Measurements from ENCODE around the gene CNTN2.

Gene CNTN2

DNA sequence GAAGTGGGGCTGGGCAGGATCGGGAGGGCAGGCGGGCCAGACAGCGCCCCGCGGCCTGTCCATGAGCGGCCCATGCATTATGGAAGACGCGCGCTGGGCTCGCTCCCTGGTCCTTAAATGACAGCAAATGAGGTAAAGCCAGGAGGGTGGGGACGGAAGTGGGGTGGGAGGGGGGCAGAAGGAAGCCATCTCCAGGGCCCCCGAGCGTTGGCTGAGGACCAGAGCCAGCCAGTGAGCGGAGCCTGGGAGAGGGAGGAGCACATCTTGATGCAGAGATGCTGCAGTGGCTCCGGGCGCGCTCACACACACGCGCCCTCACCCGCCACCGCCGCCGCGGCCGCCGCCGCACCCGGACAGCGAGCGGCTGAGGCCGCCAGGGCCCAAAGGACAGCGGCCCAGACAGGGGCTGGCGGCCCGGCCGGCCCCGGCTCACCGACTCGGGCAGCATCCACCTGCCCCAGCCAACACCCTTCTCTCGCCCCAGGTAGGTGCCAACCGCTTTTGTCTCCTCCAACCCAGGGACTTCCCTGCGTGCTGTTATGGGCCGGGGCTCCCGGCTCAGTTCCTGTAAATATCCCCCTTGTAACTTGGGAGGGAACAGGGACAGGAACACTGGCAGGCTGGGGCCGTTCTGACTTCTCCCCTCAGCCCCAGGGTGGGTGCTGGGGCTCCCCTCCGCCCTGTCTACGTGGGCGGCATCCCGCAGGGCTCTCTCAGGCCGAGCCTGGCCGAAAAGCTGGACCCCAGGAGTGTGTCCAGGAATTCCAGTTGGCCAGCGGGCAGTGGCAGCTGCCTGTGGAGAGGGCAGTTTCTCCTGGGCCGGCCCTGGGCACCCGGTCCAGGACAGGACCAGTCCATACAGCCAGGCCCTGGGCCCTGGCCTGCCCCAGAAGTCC is at the start of gene CNTN2:
TSS of gene CNTN2 (plus strand) at position 302 of the 896 bp plus-strand sequence. CDS start 9,974 bp downstream, outside the sequence.
- no peak for DNase-seq

DNA sequence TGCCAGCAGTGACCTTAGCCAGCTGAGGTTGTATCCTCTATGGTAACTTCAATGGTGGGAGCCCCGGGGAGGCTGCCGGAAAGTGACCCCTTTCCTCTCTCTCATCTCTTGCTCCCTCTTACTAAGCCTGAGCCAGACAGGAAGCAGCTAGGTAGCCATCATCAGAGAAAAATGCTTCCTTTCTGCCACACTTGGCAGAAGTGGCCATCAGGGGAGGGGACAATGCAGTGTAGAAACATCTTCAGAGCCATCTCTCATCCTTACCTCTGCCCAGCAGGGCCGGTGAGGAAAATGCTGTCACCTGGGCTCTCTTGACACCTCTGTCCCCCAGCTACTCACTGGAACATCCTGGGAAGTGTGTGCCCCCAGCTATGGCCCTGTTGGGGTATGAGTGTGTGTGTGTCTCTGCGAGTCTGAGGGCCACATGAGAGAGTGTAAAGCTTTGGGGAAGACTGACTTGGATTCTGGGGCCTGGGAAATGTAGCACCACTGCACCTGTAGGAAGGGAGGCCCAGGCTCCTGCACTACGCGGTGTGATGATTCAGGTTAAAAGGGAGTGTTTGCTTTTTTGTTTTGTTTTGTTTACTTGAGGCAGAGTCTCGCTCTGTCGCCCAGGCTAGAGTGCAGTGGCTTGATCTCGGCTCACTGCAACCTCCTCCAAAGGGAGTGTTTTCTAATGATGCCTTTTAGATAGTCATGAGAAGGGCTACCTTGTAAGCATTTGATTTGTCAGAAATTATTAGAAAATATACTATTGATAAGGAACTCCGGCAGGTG is 48.7 kb upstream of the CNTN2 start:
- no peak for DNase-seq

GRCh38 chr1:204996981-204997380 is 46.0 kb upstream of the CNTN2 start:
- DNase-seq: no peak

GRCh38 chr1:204997591-204998355 is 45.2 kb upstream of the CNTN2 start:
- no peak for DNase-seq

DNA sequence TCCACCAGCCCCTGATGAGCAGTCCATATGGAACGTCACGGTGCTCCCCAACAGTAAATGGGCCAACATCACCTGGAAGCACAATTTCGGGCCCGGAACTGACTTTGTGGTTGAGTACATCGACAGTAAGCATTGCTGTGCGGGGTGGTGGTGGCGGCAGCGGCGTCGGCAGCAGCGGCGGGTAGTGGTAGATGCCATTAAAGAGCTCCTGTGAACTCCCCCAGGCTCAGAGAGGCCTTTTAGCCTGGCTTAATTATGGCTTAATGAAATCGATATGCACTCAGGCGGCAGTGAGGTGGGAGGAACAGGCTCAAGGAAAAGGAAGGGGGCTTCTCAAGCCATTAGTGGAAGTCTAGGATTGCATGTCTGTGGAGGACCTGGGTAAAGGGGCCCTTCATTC is 41.9 kb upstream of the CNTN2 start:
- no peak for DNase-seq

- no peak for DNase-seq
These were observed 40.3 kb upstream of the CNTN2 start for GRCh38 chr1:205002705-205003104.

- no peak for DNase-seq
These were observed 39.5 kb upstream of the CNTN2 start for GRCh38 chr1:205003358-205004131.

DNA sequence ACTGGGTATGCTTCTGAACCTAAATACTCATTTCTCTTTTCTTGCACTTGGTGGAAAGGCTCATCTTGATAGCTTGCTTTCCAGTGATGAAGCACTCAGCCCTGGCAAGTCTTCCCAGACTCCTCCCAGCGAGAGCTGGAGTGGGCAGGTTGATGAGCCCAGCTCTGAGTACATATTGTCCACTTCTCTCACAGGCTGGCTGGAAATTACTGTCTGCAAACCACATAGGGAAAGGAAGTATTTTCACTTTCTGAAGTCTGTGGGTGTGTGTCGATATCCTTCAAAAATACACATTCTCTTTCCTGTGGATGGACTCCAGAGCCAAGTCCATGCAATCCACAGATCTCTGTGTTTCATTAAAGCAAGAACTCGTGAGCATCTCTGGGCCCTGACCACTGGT is 38.7 kb upstream of the CNTN2 start:
- no peak for DNase-seq

- no peak for DNase-seq
These were observed 34.1 kb upstream of the CNTN2 start for GRCh38 chr1:205008896-205009295.

DNA sequence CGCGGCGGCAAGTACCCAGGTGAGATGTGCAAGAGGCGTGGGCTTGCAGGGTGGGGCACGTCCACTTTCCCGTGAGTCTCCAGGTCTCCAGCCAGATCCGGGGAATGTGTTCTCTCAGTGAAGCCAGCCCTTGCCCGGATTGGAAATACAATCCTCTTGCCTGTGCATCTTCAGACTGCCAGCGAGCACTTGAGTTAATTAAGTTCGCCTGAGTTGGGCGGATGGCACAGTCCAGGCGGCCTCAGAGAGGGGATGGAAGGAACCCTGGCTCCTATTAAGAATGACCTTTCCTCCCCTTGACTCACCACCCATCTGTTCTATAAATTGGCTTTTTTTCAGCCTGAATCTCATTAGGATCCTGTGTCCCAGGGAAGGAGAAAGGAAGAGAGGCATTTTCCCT is 33.3 kb upstream of the CNTN2 start:
- no peak for DNase-seq

- no peak for DNase-seq
These were observed 30.4 kb upstream of the CNTN2 start for GRCh38 chr1:205012391-205013140.

- no peak for DNase-seq
These were observed 29.2 kb upstream of the CNTN2 start for GRCh38 chr1:205013683-205014367.

DNA sequence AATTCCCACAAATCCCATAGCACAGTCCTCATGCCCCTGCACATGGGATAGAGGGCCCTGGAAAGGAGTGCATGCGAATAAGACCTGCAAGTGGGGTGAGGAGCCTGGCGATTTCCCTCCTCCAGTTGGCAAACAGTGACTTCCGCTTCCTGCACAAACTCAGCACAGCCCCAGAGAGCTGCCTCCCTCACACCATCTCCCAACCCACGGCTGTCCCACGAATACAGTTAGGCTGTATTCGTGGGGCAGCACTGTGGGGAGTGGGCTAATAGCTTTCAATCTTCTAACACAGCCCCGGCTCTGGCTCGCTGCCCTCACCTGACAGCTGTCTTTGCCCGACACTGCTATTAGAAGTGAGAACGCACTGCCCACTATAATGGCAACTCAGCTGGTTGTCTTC is 28.2 kb upstream of the CNTN2 start:
- DNase-seq: no peak

DNA sequence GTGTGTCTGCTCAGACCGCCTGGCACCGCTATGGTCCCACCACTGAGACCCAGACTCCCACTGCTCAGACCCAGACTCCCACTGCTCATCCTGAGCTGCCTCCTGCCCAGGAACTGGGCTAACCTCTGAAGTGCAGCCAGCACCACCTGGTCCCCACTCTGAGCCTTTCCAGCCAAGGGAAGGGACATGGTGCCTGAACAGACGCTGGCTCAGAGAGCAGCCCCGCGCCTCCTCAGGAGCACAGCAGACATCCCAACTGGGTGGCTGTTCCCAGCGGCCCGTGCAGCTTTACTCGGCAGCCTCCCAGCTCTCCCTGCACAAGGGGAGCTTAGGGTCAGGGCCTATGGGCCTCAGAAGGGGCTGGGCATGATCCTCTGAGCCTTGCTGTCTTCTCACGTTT is 27.8 kb upstream of the CNTN2 start:
- DNase-seq: no peak

DNA sequence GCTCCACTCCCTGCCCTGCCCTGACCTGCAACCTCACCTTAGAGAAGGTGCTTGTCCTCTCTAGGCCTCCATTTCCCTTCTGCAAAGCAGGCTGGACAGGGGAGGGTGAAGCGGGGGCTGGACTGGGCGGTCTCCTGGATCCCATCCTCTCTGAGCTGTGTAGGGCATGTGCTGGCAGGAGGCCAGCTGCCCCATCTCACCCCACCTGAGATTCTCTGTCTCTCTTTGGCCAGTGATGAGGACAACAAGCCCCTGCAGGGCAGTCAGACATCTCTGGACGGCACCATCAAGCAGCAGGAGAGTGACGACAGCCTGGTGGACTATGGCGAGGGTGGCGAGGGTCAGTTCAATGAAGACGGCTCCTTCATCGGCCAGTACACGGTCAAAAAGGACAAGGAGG is 26.9 kb upstream of the CNTN2 start:
- DNase-seq: no peak

DNA sequence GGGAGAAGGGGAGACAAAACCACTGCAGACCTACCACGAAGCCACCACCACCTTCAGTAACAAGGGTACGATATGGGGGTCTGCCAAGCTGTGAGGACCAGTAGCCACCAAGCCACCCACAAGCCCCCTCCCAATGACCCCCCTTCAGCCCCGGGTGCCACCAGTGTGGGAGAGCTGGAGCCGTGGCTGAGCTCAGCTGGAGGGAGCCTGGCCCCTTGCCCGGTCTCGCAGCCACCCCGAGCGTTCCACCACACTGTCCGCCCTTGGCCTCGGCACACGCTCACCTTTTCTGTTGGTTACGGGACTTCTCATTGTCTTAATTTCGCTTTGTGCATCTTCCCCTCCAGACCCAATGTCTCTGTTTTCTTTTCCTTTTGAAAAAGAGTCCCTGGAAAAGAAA is 26.4 kb upstream of the CNTN2 start:
- no peak for DNase-seq

GRCh38 chr1:205017001-205017400 is 26.0 kb upstream of the CNTN2 start:
- DNase-seq: no peak

DNA sequence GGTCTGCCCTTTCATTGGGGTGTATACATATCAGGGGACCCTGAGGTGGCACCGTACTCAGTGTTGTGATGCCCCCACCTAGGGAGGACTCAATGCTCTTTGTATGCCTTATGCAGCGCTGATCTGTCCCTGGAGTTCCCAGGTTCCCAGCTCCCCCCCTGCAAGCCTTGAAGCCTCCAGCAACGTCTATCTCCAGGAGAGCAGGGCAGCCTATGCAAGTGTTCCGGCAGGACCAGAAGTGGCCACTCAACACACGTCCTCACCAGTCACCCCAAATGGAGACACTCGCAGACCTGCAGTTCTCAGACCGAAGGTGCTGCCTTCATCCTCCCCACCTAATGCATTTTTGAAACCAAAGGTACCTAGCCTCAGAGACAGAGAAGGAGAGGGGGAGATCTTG is 25.2 kb upstream of the CNTN2 start:
- DNase-seq: no peak

DNA sequence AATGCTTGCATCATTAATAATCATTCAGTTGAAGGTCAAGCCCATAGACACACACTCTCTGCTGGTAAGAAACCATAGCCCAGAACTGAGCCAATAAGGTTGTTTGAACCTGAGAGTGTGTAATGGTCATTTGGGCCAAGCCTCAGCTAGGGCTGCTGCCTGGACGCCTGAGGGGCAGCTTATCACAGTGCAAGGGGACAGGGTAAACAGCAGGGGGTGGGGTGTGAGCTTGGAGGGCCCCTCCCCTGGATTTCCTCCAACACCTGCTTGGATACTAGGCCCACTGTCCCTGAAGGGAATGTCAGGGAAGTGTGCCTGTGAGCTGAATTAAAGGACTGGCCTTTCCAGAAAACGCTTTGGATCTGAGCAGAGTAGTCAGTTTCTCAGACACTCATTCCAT is 24.6 kb upstream of the CNTN2 start:
- DNase-seq: no peak

GRCh38 chr1:205020466-205020865 is 22.5 kb upstream of the CNTN2 start:
- no peak for DNase-seq

DNA sequence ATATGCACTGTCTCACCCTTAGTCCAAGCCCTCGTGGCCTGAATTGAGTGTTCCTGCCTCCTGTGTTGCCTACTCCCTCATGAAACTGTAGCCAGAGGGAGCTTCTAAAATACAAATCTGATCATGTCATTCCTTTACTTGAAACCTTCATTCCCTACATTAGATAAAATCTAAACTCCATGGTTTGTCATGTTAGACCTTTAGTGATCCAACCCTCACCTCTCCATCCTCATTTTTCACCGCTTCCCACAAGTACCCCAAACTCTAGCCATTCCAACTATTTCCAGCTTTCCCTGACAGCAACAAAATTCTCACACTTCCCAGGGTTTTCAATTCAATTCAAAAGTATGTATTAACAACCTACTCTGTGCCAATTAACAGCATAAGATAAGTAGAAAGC is 18.3 kb upstream of the CNTN2 start:
- no peak for DNase-seq

All from NK-92 treated with Interleukin-12 subunit alpha and Interleukin-12 subunit beta, amount 100 ng/mL, for 24 hours (cell line).